Neural crest cell (in vitro differentiated cells): ENCODE data around the gene SF3A2. TPM values are rescaled to one million over a fixed set of nuclear protein-coding genes. Genes with fewer than 3 reads are reported as not detected.
A peak's percentile ranks its signal among the peaks of the same experiment; 100 is the strongest.

ENCODE experiments used
- DNase-seq: peaks from one replicate; pipeline ENCODE4 v3.0.0; 2021; ENCODE audit warnings: low read depth, mixed read lengths, low spot score
- H3K27ac Mint-ChIP-seq: one replicate; pipeline ENCODE4 v1.8.0; 2021; ENCODE audit warnings: mild to moderate bottlenecking, mixed read lengths; ENCODE audit not compliant: unreplicated experiment
- H3K27me3 Mint-ChIP-seq: 2 replicates; pipeline ENCODE4 v1.8.0; 2021; ENCODE audit warnings: low read depth, mild to moderate bottlenecking, mixed read lengths
- H3K36me3 Mint-ChIP-seq: 2 replicates; pipeline ENCODE4 v1.8.0; 2021; ENCODE audit warnings: low read depth, mild to moderate bottlenecking, mixed read lengths
- H3K4me1 Mint-ChIP-seq: 2 replicates; pipeline ENCODE4 v1.8.0; 2021; ENCODE audit warnings: mixed read lengths
- H3K4me3 Mint-ChIP-seq: one replicate; pipeline ENCODE4 v1.8.0; 2021; ENCODE audit warnings: mild to moderate bottlenecking, mixed read lengths
- H3K9me3 Mint-ChIP-seq: 2 replicates; pipeline ENCODE4 v1.8.0; 2021; ENCODE audit warnings: mixed read lengths
- CTCF ChIP-seq: fragments of 200-600 bp; sonication (generic); conservative IDR thresholded peaks from 2 replicates; pipeline ENCODE4 v1.5.0; 2021; ENCODE audit warnings: antibody characterized with exemption, mild to moderate bottlenecking
- total RNA-seq: library from RNA; stranded (reverse); gene quantifications from 2 replicates; pipeline ENCODE4 v1.2.1, GENCODE V29; 2021

SF3A2 gene
- total RNA-seq, 1 donor from 2014 or later = 189 TPM

DNA sequence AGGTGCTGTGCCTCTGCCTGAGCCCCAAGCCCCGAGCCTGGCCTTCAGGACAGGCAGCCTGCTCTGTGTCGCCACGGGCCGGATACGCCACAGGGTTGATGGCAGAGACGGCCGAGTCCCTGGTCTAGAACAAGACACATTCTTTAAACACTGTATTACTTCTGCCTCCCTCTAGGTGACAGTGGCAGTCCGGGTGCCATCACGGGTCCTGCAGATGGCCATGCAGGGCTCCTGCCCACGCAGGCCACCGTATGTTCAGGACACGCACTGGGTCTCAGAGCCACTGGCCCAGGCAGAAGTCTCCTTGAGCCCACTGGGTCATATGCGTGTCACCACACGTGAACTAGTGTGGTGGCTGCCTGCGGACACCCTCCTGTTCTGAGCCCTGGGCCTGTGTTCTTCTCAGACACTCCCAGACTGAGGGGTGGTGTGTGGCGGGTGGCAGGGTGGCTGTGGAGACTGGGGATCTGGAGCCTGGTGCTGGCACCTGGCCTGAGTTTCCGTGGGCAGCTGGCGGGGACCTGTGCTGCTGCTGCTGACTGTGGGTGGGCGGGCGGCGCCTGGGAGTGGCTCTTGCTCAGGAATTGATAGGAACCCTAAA, 4.9 kb upstream of the SF3A2 start:
- peak; percentile 27 for DNase-seq
- Mint-ChIP-seq H3K27ac (no peak overlapping the region), H3K27me3 (peaks cover 17% of the 10 kb centered on the region), H3K4me1 (peaks cover 17% of the 10 kb centered on the region), H3K4me3 (peak overlapping the region; percentile 83), H3K9me3 (no peaks in the 10 kb centered on the region), H3K36me3 (peaks cover 12% of the 10 kb centered on the region)
- TF ChIP-seq CTCF = peak; percentile 37

GRCh38 chr19:2232286-2233151, 4.1 kb upstream of the SF3A2 start:
- peaks cover 13% of the 10 kb centered on the region for H3K36me3 Mint-ChIP-seq
- no peak for TF ChIP-seq CTCF
- no peak for DNase-seq
- H3K4me1 Mint-ChIP-seq = peaks cover 22% of the 10 kb centered on the region
- H3K27ac Mint-ChIP-seq = peak overlapping the region; percentile 27
- peak overlapping the region; percentile 83 for H3K4me3 Mint-ChIP-seq
- H3K9me3 Mint-ChIP-seq = no peaks in the 10 kb centered on the region
- peaks cover 17% of the 10 kb centered on the region for H3K27me3 Mint-ChIP-seq

GRCh38 chr19:2233601-2234280, 2.9 kb upstream of the SF3A2 start:
- Mint-ChIP-seq H3K4me3 (peak overlapping the region; percentile 95), H3K27me3 (peaks cover 17% of the 10 kb centered on the region), H3K36me3 (peaks cover 18% of the 10 kb centered on the region), H3K27ac (peak overlapping the region; percentile 50), H3K9me3 (no peaks in the 10 kb centered on the region), H3K4me1 (peaks cover 34% of the 10 kb centered on the region)
- DNase-seq = no peak
- TF ChIP-seq CTCF = no peak

DNA sequence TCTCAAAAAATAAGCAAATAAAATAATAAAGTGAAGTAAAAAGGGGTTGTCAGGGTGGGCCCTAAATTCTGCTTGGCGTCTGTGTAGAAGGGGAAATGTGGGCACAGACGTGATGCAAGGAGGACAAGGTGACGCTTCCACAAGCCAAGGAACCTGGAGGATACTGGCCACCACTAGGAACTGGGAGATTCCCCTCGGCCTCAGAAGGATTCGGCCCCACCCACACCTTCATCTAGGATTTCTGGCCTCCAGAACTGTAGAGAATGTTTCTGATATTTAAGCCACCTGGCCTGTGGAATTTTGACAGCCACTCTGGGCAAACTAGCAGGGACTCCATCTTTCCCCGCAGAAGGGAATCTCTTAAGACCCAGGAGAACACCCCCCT, 1.6 kb upstream of the SF3A2 start:
- DNase-seq = no peak
- Mint-ChIP-seq H3K36me3 (peaks cover 15% of the 10 kb centered on the region), H3K4me1 (peaks cover 46% of the 10 kb centered on the region), H3K4me3 (peak overlapping the region; percentile 95), H3K27ac (peak overlapping the region; percentile 78), H3K27me3 (peaks cover 15% of the 10 kb centered on the region), H3K9me3 (no peaks in the 10 kb centered on the region)
- no peak for TF ChIP-seq CTCF

- peak overlapping the region; percentile 95 for H3K4me3 Mint-ChIP-seq
- H3K27ac Mint-ChIP-seq = peak overlapping the region; percentile 78
- peaks cover 15% of the 10 kb centered on the region for H3K27me3 Mint-ChIP-seq
- peaks cover 15% of the 10 kb centered on the region for H3K36me3 Mint-ChIP-seq
- peaks cover 50% of the 10 kb centered on the region for H3K4me1 Mint-ChIP-seq
- no peak for DNase-seq
- no peaks in the 10 kb centered on the region for H3K9me3 Mint-ChIP-seq
- TF ChIP-seq CTCF = no peak
Measured at GRCh38 chr19:2235381-2236063, 1.1 kb upstream of the SF3A2 start.
